Myocyte (in vitro differentiated cells): ENCODE results near the gene RNF183. TPM values are rescaled to one million over a fixed set of nuclear protein-coding genes. Genes with fewer than 3 reads are reported as not detected.
"Not testable (repeated sequence)": the region's sequence is repeated elsewhere in the genome, so short reads cannot be mapped to it uniquely, and the experiment has no call there.

Source experiments
- DNase-seq: peaks from one replicate; pipeline ENCODE4 v3.0.0-alpha.2; 2012; ENCODE audit warnings: low read depth
- total RNA-seq: library from RNA; depleted of rRNA; stranded (reverse); fragments of >200 nt; gene quantifications from 2 replicates; pipeline ENCODE4 v1.2.3, GENCODE V29; 2014

Gene RNF183
- total RNA-seq, 1 donor from 2014 or later = not detected

DNA sequence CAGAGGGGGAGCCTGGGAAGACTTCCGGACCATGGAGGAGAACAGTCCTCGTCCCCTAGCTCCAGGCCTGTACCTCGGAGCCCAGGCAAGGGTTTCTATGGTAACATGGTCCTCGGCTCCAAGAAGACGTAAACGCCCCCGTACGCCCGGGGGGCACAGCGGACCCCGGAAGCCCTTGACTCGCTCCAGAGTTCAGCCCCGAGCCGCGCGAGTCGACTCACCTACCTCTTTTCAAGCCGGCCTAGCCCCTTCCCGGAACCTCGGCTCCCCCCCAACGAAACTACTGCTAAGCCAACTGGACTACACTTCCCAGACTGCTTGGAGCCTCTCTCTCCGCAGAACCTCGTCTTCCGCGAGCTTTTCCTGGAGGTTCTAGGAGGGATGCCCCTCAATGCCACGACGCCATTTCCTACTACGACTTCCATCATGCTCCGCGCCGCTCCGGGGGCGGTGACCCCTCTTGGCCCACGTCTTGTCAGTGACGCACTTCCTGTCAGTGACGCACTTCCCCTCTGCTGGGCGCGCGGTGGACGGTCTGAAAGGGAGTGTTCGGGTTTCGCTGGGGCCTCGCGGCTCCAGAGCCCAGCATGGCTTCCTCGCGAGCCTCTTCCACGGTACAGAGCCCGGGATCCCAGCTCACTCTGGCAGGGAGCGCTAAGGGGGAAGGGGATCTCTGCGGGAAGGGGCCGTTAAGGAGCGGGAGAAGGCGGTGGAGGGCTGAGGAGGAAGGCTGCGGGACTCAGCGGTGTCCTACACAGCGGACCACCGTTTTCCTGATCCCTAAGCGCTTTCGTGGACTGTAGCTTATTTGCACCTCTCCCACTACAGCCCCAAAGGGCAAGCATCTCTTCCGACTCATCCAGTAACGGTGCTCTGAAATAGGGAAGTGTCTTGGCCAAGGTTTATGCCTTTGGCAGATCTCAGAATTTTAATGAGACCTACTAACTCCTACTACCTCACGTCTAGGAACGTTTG is 27.7 kb downstream of the RNF183 start, which contains the start of the genes CDC26 and PRPF4:
TSS of gene CDC26 (minus strand) at position 416 of the 975 bp plus-strand sequence. CDS start 3,065 bp downstream, outside the sequence.
TSS of gene PRPF4 (plus strand) at position 502 of the 975 bp plus-strand sequence. CDS start at position 588, 86 bp downstream.
- DNase-seq = peak; percentile 99

DNA sequence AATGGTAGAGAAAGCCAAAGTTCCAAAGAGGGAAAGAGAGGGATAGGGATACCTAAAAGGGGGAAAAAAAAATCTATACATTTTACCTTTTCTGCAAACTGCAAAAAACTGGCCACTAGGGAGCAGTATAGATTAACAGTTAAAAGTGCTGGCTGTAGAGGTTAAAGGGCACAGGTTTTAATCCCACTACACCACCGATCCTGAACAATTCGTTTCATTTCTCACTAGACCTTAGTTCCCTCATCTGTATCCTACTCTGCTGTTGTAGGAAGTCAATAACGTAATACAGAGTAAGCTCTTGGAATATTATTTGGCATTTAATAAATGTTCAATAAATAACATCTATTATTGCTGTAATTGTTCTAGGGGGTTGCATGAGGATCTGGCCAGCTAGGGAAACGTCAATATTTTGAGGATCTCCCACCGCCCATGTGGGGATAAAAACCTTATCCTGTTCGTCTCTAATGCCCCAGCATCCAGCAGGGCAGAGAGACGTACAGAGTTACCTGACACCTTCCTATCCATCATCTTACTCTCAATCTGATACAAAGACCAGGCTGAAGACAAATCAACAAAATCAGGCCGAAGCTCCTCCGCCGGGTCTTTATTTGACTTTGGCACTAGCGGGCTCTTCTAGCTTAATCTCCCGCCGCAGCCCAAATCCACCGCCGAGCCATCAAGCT is 28.6 kb downstream of the RNF183 start:
- DNase-seq = peak; percentile 53

DNA sequence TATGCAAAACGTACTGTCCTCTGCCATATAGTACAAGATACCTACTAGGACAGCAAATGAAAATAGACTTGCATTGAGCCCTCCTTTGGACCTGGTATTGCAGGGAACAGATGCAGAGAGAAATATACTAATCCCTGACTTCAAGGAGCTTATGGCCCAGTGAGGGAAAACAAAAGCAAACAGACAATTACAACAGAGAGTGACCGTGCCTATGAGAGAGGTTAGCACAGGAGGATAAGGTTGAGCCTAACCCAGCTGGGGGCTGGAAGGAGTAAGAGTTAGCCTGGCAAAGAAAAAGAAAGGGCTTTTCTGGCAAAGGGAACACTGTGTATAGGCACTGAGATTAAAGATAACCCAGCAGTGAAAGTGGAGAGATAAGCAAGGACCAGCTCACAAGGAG is 33.3 kb downstream of the RNF183 start:
- no peak for DNase-seq

DNA sequence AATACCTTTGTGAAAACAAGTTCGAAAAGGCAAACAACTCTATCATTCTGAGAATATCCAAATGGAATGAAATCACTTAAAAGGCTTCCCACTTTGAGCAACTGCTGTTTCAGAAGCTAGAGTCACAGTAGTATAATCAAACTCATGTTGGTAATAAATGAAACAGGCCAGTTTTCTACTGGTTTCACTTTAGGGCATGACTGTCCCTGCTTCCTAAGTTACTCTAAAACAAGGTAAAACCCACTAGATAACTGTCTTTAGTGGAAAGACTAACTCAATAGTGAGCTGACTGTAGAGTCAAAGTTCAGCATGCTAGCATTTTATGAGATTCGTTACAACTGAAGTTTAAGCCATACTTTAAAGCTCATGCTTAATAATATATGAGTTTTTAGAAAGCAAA is 33.8 kb downstream of the RNF183 start:
- DNase-seq = no peak

DNA sequence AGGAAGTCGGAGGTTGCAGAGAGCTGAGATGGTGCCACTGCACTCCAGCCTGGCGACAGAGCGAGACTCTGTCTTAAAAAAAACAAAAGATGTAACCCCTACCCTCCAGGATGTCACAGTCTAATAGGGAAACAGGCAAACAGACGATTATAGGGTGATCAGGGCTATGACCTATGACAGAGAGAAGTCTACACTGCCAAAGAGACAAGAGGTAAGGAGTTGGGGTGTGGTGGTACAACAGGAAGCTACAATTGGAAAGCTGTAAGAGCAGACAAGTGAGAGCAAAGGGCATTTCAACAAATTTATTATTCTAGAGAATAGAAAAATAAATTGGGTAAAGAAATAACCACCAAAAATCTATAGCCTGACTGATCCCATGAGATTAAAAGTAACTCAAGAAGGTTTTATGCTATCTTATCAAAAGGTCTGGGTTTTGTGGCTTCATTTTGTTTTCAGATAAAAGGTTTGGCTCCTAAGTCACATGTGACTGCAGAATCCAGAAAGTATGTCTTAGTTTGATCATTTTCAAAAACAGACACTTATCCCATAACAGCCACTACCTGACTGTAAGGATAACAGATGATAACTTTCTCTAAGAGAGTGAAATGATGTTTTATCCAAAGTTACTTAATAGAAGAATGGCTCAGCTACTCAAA is 35.1 kb downstream of the RNF183 start:
- no peak for DNase-seq

DNA sequence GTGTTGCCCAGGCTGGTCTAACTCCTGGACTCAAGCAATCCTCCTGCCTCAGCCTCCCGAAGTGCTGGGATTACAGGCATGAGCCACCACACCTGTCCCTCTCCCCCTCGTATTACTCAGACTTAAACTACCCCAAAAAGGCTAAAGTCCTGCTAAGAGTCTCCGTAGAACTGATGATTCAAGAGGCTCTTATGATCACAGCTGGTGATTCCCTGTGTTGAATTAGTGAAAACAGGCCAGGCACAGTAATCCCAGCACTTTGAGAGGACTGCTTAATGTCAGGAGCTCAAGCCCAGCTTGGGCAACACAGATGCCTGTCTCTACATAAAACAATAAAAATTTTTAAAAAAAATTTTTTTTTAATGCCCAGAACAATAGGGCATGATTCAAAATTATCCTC is 37.0 kb downstream of the RNF183 start:
- no peak for DNase-seq

DNA sequence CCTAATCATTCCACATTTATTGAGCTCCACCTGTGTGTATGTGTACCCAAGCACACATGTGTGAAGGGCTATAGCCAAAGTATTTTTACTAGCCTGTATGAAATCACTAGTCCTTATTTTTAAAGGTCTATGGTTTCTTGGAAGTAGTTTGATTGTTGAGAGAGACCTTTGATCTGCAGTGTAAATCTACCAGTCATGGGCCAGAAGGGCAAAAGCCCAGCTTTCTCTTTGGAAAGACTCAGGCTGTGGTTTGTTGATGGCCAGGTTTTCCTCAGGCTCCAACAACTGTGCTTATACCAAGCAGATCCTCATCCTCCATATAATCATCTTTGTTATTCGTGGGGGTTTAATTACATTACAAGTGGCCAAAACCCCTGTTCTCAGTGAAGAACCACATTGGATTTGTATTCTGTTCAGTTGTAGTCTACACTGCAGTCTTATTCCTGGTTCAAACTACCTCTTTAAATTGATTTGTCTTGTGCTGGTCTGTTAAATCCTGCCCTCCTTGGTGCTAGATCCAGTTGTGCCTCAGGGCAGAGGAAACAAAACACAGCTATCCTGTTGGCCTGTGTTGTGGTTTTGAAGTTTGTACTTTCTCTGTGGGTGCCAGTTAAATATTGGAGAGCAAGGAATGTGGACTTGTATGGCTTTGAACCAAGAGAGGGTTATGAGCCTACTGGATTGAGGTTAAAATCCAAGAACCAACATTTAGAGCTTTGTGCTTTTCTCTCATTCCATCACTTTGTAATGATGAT is 41.1 kb downstream of the RNF183 start:
- DNase-seq = no peak

DNA sequence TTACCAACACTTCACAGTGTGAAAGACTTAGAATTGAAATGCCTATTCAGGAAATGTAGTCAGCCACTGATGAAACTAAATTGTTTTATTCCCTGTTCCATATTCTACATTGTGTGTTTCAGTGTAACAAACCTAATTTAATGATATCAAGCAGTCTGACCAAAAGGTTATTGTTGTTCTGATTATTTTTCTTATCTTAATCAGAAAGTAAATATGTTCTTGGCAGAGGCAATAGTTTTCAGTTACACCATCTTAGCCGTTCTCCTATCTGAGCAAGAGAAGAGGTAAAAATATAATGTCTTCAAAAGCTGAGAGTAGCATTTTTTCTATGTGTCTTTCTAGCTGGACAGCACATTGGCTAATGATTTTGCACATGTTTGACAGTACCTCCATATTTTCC is 44.9 kb downstream of the RNF183 start:
- DNase-seq = no peak

DNA sequence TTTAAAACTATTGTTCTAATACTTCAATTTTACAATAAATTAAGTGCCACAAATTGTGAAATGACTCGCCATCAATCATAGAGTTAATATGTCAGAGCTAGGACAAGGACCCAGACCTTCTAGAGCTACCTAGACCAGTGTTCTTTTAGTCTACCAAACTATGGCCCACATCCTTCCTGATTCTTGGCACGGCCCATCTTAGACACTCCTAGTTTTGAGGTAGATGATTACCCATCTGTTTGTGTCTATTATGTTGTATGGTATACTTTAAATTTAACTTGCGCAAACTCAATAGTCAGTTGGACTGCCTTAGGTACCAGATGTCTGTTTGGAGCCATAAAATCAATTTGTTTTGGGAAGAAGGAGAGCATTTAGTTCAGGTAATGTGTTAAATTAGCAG is 45.3 kb downstream of the RNF183 start:
- DNase-seq = no peak

DNA sequence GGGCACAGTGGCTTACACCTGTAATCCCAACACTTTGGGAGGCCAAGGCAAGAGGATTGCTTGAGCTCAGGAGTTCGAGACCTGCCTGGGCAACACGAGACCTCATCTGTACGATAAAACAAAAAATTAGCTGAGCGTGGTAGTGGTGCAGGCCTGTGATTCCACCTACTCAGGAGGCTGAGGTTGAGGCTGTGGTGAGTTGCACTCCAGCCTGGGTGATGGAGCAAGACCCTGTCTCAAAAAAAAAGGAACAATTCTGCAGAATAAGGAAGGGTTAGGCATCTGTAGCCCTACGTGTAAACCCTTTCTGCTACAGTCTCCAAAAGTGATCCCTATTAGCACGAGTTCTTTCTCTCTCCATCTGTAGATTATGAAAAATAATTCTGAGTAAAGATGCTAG is 47.7 kb downstream of the RNF183 start:
- DNase-seq = no peak

DNA sequence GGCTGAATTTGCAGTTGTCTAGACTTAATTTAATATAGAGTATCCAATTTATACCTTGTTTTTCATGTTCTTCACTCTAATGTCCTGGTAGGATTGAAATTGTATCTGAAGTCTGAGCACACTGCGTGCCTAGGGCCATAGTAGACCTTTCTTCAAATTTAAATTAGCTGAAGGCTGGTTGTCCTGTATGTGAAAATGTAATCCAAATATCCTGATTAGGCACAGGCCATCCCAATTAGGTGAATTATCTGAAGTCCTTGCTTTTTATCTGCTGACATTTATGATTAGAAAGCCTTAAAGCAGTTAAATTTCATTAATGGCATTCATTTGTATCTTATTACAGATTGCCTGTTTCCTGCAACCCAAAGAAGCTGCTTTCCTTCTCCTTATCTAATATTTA is 48.2 kb downstream of the RNF183 start:
- no peak for DNase-seq

DNA sequence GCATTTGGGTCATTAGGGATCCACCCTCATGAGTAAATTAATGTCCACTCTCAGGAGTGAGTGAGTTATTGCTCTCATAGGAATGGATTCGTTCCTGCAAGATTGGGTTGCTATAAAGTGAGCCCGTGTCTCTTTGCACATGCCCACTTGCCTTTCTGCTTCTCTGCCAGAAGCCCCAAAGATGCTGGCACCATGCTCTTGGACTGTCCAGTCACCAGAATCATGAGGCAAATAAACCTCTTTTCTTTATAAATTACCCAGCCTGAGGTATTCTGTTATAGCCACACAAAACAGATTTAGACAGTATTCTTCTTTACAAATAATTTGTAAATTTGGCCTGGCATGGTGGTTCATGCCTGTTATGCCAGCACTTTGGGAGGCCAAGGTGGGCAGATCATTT is 52.4 kb downstream of the RNF183 start:
- DNase-seq = no peak

DNA sequence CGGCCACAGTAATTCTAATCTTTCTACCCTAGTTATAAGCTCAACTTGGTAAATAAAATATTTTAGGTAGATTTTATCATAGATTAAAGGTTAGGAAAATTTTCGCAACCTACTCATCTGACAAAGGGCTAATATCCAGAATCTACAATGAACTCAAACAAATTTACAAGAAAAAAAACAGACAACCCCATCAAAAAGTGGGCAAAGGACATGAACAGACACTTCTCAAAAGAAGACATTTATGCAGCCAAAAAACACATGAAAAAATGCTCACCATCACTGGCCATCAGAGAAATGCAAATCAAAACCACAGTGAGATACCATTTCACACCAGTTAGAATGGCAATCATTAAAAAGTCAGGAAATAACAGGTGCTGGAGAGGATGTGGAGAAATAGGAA is 53.5 kb downstream of the RNF183 start:
- not testable (repeated sequence) for DNase-seq

DNA sequence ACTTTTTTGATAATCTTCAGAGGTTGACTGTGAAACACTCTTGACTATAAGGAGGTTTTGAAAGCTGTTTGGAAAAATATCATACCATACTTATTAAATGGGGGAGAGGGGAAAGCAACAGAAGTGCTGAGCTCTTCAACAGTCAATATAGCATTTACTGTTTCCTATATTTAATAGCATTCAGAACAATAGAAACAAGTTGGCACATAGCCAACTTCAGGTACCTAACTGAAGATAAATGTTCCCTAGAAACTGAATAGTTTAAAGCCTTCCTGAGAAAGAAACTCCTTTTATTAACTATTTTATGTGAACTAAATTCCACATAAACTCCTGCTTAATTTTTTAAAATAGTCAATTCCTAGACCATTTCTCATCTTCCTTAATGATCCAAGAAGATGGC is 55.5 kb downstream of the RNF183 start:
- no peak for DNase-seq

Other genes with a start within 250 kb of the RNF183 start
- 5.5 and 7.8 TPM in 2 replicates for gene ZFP37, start 246.7 kb downstream of the RNF183 start, total RNA-seq
- 62.3 and 68.5 TPM in 2 replicates for gene SLC31A2, start 152.4 kb downstream of the RNF183 start, total RNA-seq
- 20.3 and 20.5 TPM in 2 replicates for gene FKBP15, start 82.1 kb downstream of the RNF183 start, total RNA-seq
- gene SLC31A1, start 81.8 kb downstream of the RNF183 start, total RNA-seq = 12.0 and 13.6 TPM in 2 replicates
- 27.8 and 36.0 TPM in 2 replicates for gene CDC26, start 27.8 kb downstream of the RNF183 start, total RNA-seq
- 18.7 and 21.7 TPM in 2 replicates for gene PRPF4, start 27.7 kb downstream of the RNF183 start, total RNA-seq
- gene WDR31, start 36.9 kb upstream of the RNF183 start, total RNA-seq = 0.83 and 1.4 TPM in 2 replicates
- gene BSPRY, start 46.2 kb upstream of the RNF183 start, total RNA-seq = not detected in 2 replicates
- gene HDHD3, start 73.6 kb upstream of the RNF183 start, total RNA-seq = 9.1 and 14.6 TPM in 2 replicates
- gene ALAD, start 97.9 kb upstream of the RNF183 start, total RNA-seq = 16.0 and 24.5 TPM in 2 replicates
- 53.9 and 65.9 TPM in 2 replicates for gene POLE3, start 107.3 kb upstream of the RNF183 start, total RNA-seq
- 0.26 and 0.64 TPM in 2 replicates for gene C9orf43, start 107.4 kb upstream of the RNF183 start, total RNA-seq
- 70.9 and 110 TPM in 2 replicates for gene RGS3, start 160.4 kb upstream of the RNF183 start, total RNA-seq